22Rv1 (cell line): ENCODE data around the gene KAT8.
A peak's percentile ranks its signal among the peaks of the same experiment; 100 is the strongest.
"Not testable (repeated sequence)": the region's sequence is repeated elsewhere in the genome, so short reads cannot be mapped to it uniquely, and the experiment has no call there.

Experiments used
- H3K27ac ChIP-seq: fragments of 450-650 bp; 2 replicates; pipeline ENCODE4 v1.5.1; 2017
- ZFX ChIP-seq: fragments of 450-650 bp; IDR thresholded peaks from 2 replicates; pipeline ENCODE4 v1.6.1; 2017; ENCODE audit warnings: antibody characterized with exemption, borderline replicate concordance
- TF ChIP-seq, protein P1 (sequence below): fragments of 450-650 bp; IDR thresholded peaks from 2 replicates; pipeline ENCODE4 v1.5.1; 2017; ENCODE audit warnings: mild to moderate bottlenecking

Gene KAT8

GRCh38 chr16:31134091-31134571, 16.7 kb downstream of the KAT8 start:
- TF ChIP-seq, protein P1, sequence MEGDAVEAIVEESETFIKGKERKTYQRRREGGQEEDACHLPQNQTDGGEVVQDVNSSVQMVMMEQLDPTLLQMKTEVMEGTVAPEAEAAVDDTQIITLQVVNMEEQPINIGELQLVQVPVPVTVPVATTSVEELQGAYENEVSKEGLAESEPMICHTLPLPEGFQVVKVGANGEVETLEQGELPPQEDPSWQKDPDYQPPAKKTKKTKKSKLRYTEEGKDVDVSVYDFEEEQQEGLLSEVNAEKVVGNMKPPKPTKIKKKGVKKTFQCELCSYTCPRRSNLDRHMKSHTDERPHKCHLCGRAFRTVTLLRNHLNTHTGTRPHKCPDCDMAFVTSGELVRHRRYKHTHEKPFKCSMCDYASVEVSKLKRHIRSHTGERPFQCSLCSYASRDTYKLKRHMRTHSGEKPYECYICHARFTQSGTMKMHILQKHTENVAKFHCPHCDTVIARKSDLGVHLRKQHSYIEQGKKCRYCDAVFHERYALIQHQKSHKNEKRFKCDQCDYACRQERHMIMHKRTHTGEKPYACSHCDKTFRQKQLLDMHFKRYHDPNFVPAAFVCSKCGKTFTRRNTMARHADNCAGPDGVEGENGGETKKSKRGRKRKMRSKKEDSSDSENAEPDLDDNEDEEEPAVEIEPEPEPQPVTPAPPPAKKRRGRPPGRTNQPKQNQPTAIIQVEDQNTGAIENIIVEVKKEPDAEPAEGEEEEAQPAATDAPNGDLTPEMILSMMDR = no peak
- TF ChIP-seq ZFX = no peak
- no peak overlapping the region; the same call in 1 of the 2 replicates for H3K27ac ChIP-seq

DNA sequence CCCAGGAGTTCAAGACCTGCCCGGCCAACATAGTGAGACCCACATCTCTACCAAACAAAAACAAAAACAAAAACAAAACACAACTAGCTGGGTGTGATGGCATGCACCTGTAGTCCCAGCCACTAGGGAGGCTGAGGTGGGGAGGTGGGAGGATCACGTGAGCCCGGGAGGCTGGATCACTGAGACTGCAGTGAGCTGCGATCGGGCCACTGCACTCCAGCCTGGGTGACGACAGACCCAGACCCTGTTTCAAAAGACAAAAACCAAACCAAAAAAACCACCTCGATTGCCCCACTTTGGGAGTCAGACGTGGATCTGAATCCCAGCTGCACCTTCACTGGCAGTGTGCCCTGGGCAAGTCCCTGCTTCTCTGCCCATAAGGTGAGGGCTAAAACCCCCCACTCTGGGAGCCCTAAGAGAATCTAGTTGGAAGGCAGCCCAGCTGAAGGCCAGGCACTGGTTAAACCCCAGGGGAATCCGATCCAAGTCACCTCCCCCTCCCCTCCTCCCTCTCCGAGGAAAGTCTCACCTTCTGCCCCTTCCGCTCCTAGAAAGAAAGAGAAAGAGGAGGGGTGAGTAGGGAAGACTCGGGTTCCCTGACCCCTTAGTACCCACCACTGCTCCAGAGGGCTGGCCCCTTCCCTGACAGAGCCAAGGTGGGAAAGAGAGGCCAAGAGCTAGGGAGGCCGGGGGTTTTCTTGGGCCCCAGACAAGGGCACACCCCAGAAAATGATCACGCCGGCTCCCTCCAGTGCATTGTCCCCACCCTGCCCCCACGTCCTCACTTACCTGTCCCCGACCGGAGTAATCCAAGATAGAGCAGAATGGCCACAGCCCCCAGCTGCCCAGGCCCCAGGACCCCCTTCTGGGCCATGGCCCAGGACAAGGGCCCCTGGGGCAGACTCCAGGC, 17.4 kb downstream of the KAT8 start:
- TF ChIP-seq ZFX = no peak
- TF ChIP-seq, protein P1 = no peak
- peak overlapping the region; percentile 42 for H3K27ac ChIP-seq

DNA sequence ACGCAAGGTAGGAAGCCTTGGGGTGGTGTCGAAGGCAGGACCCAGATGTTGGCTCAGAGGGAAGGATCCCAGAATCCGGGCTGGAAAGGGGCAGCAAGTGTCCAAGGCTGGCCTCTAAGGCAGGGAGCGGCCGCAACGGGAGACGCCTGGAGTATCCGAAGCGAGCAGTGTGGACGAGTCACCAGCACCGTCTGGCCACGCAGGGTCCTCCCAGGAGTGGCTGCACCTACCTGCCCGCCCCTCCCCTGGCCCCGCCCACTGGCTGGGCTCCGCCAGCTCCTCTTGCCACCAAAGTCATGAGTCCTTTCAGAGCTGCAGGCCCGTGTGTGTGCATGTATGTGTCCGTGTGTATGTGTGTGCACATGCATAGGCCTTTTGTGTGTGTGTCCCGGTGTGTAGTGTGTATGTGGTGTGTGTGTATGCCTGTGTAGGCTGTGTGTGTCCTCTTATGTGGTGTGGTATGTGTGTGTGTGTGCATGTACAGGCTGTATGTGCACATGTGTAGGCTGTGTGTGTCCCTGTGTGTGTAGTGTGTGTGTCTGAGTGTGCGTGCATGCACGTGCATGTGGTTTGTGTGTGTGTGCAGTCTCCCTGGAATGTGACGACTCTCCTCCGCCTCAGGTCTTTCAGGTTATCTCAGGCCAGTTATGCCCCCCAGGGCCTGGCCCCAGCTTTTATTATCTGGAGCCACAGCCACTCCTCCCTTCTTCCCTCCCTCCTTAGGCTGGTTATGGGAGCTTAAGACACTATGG, 18.2 kb downstream of the KAT8 start, which contains the start of gene PRSS8:
PRSS8 (minus strand) TSS at position 193 of the 752 bp plus-strand sequence. CDS start 229 bp downstream, outside the sequence.
- H3K27ac ChIP-seq = peak within 1 kb of the TSS; percentile 42

DNA sequence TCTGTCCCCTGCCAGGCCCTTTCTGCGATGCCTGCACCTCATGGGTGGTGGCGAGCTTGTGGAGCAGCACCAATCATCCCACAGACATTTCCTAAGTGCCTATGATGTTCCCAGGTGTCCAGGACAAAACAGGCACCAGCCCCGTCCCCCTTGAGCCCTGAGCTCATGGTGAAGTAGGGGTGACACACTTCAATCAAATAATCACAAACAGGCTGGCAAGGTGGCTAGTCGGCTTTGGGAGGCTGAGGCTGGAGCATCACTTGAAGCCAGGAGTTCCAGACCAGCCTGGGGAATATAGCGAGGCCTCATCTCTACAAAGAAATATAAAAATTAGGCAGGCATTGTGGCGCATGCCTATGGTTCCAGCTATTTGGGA, 18.8 kb downstream of the KAT8 start:
- TF ChIP-seq, protein P1 = no peak
- TF ChIP-seq ZFX = no peak
- peak overlapping the region; percentile 42; the same call in 1 of the 2 replicates for H3K27ac ChIP-seq

More for the DNA sequence above, 18.2 kb downstream of the KAT8 start, which contains the start of gene PRSS8:
- no peak for TF ChIP-seq ZFX
- TF ChIP-seq, protein P1 = no peak

DNA sequence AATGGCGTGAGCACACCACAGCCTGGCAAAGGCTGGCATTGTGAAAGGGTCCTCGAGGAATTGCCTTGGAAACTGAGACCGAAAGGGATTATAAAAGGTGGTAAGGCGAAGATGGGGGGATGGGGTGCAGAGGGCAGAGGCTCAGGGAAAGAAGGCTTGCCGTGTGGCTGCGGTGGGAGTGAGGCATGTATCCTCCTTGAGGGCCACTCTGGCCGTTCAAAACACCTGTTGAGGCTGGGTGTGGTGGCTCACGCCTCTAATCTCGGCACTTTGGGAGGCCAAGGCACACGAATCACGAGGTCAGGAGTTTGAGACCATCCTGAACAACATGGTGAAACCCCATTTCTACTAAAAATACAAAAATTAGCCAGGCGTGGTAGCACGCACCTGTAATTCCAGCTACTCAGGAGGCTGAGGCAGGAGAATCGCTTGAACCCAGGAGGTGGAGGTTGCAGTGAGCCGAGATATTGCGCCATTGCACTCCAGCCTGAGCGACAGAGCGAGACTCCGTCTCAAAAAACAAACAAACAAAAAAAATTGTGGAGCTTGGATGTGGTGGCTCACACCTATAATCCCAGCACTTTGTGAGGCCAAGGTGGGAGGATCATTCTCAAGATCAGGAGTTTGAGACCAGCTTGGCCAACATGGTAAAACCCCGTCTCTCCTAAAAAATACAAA, 19.5 kb downstream of the KAT8 start:
- not testable (repeated sequence) for H3K27ac ChIP-seq

- TF ChIP-seq, protein P1 = no peak
- no peak for TF ChIP-seq ZFX
- no peak overlapping the region for H3K27ac ChIP-seq
These were observed 21.4 kb downstream of the KAT8 start for GRCh38 chr16:31138621-31139578.

DNA sequence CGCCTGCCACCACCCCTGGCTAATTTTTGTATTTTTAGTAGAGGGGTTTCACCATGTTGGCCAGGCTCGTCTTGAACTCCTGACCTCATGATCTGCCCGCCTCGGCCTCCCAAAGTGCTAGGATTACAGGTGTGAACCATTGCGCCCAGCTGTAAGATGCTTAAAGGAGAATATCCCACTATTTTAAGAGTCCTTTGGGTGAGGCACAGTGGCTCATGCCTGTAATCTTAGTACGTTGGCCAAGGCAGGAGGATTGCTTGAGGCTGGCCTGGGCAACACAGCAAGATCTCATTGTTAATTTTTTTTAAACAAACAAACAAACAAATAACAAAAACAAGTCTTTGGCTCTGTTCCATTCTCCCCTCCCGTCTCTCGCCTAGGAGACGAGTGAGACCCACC, 23.6 kb downstream of the KAT8 start:
- H3K27ac ChIP-seq = peak overlapping the region; percentile 81
